Measurements from ENCODE around the gene VSIG8. TPM values are rescaled to one million over a fixed set of nuclear protein-coding genes. Genes with fewer than 3 reads are reported as not detected.
A peak's percentile ranks its signal among the peaks of the same experiment; 100 is the strongest.

The VSIG8 gene
- total RNA-seq, 1 donor from 2014 or later: not detected

DNA sequence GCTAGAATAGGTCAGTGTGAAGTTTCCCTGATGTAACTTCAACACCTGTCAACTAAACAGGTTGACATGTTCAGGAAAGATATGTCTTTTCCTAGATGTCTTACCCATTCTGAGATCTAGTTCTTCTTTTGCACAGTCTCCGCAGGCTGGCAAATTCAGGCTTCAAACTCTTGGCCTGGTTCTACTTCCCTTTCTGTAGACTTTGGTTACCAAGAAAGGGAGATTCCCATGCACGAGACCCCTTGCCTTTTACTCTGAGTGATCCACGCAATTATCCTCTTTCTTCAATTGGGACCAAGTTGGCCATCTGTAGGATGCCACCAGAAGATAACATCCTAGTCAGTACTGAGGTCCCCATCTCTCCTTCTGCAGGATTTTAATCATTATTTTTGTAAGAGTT, 35.5 kb upstream of the VSIG8 start:
- Mint-ChIP-seq H3K36me3 (ENCODE audit: low read depth, unreplicated experiment) (no peaks in the 10 kb centered on the region), H3K27me3 (ENCODE audit: unreplicated experiment) (peaks cover 2% of the 10 kb centered on the region), H3K27ac (ENCODE audit: unreplicated experiment) (peak overlapping the region; percentile 49), H3K4me1 (ENCODE audit: unreplicated experiment) (peaks cover 25% of the 10 kb centered on the region), H3K4me3 (ENCODE audit: unreplicated experiment) (no peak overlapping the region), H3K9me3 (ENCODE audit: unreplicated experiment) (no peaks in the 10 kb centered on the region)
- no peak for DNase-seq (ENCODE audit: low spot score)
- TF ChIP-seq, protein P1, sequence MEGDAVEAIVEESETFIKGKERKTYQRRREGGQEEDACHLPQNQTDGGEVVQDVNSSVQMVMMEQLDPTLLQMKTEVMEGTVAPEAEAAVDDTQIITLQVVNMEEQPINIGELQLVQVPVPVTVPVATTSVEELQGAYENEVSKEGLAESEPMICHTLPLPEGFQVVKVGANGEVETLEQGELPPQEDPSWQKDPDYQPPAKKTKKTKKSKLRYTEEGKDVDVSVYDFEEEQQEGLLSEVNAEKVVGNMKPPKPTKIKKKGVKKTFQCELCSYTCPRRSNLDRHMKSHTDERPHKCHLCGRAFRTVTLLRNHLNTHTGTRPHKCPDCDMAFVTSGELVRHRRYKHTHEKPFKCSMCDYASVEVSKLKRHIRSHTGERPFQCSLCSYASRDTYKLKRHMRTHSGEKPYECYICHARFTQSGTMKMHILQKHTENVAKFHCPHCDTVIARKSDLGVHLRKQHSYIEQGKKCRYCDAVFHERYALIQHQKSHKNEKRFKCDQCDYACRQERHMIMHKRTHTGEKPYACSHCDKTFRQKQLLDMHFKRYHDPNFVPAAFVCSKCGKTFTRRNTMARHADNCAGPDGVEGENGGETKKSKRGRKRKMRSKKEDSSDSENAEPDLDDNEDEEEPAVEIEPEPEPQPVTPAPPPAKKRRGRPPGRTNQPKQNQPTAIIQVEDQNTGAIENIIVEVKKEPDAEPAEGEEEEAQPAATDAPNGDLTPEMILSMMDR (IDR thresholded peaks at IDR 0.05; ENCODE audit: unreplicated experiment): no peak

- Mint-ChIP-seq H3K27me3 (ENCODE audit: unreplicated experiment) (peaks cover 2% of the 10 kb centered on the region), H3K4me3 (ENCODE audit: unreplicated experiment) (no peak overlapping the region), H3K36me3 (ENCODE audit: low read depth, unreplicated experiment) (no peaks in the 10 kb centered on the region), H3K4me1 (ENCODE audit: unreplicated experiment) (peaks cover 25% of the 10 kb centered on the region), H3K27ac (ENCODE audit: unreplicated experiment) (no peak overlapping the region), H3K9me3 (ENCODE audit: unreplicated experiment) (no peaks in the 10 kb centered on the region)
- no peak for DNase-seq (ENCODE audit: low spot score)
- TF ChIP-seq, protein P1 (IDR thresholded peaks at IDR 0.05; ENCODE audit: unreplicated experiment): no peak
Observed at GRCh38 chr1:159896546-159896930, 34.1 kb upstream of the VSIG8 start.

DNA sequence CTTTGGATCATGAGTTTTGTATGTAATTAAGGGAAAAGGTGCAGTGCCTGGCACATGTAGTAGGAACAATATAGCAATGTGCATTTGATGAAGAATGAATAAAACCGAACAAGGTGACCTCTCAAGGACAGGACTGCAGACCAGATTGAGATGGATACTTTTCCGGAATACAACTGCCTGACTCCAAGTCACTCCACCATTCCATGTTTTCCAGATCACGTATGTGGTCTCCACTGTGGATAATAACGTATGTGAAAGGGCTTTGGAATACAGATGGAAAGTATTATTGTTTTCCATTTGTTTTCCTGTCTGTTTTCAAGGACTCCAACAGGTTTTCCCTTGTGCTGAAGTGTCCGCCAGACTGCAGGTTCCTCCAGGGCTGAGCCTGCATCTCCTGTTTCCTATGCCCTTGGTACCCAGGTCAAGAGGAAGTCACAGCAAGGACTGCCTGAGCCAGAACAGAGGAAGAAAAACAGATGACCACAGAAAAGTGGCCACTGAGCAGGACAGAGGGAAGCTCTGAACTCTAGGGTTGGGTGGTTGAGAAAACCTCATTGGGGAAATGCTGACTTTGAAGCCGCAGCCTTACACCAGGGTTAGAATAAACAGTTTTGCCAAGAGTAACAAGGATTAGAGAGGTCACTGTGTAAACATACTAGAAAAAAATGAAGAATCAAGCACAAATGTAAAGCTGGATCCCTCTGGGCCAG, 33.5 kb upstream of the VSIG8 start:
- H3K9me3 Mint-ChIP-seq (ENCODE audit: unreplicated experiment): no peaks in the 10 kb centered on the region
- H3K27me3 Mint-ChIP-seq (ENCODE audit: unreplicated experiment): peaks cover 2% of the 10 kb centered on the region
- DNase-seq (ENCODE audit: low spot score): no peak
- no peaks in the 10 kb centered on the region for H3K36me3 Mint-ChIP-seq (ENCODE audit: low read depth, unreplicated experiment)
- H3K4me1 Mint-ChIP-seq (ENCODE audit: unreplicated experiment): peaks cover 26% of the 10 kb centered on the region
- H3K27ac Mint-ChIP-seq (ENCODE audit: unreplicated experiment): no peak overlapping the region
- H3K4me3 Mint-ChIP-seq (ENCODE audit: unreplicated experiment): no peak overlapping the region
- TF ChIP-seq, protein P1 (IDR thresholded peaks at IDR 0.05; ENCODE audit: unreplicated experiment): no peak

- Mint-ChIP-seq H3K27ac (ENCODE audit: unreplicated experiment) (no peak overlapping the region), H3K27me3 (ENCODE audit: unreplicated experiment) (peaks cover 2% of the 10 kb centered on the region), H3K4me3 (ENCODE audit: unreplicated experiment) (no peak overlapping the region), H3K9me3 (ENCODE audit: unreplicated experiment) (no peaks in the 10 kb centered on the region), H3K4me1 (ENCODE audit: unreplicated experiment) (peaks cover 21% of the 10 kb centered on the region), H3K36me3 (ENCODE audit: low read depth, unreplicated experiment) (no peaks in the 10 kb centered on the region)
- TF ChIP-seq, protein P1 (IDR thresholded peaks at IDR 0.05; ENCODE audit: unreplicated experiment): no peak
- no peak for DNase-seq (ENCODE audit: low spot score)
Observed at GRCh38 chr1:159895286-159895685, 32.8 kb upstream of the VSIG8 start.

GRCh38 chr1:159892944-159893343, 30.5 kb upstream of the VSIG8 start:
- DNase-seq (ENCODE audit: low spot score): no peak
- TF ChIP-seq, protein P1 (IDR thresholded peaks at IDR 0.05; ENCODE audit: unreplicated experiment): no peak
- peaks cover 31% of the 10 kb centered on the region for H3K4me1 Mint-ChIP-seq (ENCODE audit: unreplicated experiment)
- peaks cover 3% of the 10 kb centered on the region for H3K27me3 Mint-ChIP-seq (ENCODE audit: unreplicated experiment)
- H3K4me3 Mint-ChIP-seq (ENCODE audit: unreplicated experiment): no peak overlapping the region
- no peak overlapping the region for H3K27ac Mint-ChIP-seq (ENCODE audit: unreplicated experiment)
- no peaks in the 10 kb centered on the region for H3K36me3 Mint-ChIP-seq (ENCODE audit: low read depth, unreplicated experiment)
- no peaks in the 10 kb centered on the region for H3K9me3 Mint-ChIP-seq (ENCODE audit: unreplicated experiment)

All from endothelial cell (in vitro differentiated cells).